Measurements from ENCODE around the gene FRMD4B. TPM values are rescaled to one million over a fixed set of nuclear protein-coding genes. Genes with fewer than 3 reads are reported as not detected.

Gene FRMD4B
- total RNA-seq, 3 donors from 2014 or later, result 26.0 to 29.4 (median 28.6) TPM

DNA sequence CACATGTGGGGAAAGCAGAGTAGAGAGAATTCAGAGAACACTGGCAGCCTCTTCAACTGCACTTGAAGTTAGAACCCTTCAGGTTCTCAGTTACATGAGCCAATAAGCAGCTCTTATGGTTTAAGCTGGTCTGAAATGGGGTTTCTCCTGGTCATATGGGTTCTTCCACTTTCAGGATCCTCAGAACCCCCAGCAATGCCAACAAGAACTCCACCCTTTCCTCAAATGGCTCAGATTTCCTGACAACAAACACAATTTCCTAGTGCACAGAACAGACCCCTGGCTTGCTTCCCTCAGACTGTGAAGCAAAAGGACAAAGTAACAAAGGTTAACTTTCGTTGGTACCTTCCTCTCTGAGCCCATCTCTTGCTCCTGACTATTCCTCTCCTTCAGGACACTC, 23.9 kb upstream of the FRMD4B start:
- intact Hi-C loops (cut with DNase I, micrococcal nuclease), result no loop called here
- Histone ChIP-seq H3K4me3 (no peak overlapping the region), H3K36me3 (ENCODE audit: low read depth) (no peaks in the 10 kb centered on the region), H3K4me1 (ENCODE audit: low read depth) (no peaks in the 10 kb centered on the region), H3K9me3 (no peaks in the 10 kb centered on the region)
- DNase-seq, result no peak
- peak; percentile 21 for ATAC-seq
- TF ChIP-seq, protein P1, sequence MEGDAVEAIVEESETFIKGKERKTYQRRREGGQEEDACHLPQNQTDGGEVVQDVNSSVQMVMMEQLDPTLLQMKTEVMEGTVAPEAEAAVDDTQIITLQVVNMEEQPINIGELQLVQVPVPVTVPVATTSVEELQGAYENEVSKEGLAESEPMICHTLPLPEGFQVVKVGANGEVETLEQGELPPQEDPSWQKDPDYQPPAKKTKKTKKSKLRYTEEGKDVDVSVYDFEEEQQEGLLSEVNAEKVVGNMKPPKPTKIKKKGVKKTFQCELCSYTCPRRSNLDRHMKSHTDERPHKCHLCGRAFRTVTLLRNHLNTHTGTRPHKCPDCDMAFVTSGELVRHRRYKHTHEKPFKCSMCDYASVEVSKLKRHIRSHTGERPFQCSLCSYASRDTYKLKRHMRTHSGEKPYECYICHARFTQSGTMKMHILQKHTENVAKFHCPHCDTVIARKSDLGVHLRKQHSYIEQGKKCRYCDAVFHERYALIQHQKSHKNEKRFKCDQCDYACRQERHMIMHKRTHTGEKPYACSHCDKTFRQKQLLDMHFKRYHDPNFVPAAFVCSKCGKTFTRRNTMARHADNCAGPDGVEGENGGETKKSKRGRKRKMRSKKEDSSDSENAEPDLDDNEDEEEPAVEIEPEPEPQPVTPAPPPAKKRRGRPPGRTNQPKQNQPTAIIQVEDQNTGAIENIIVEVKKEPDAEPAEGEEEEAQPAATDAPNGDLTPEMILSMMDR (IDR thresholded peaks at IDR 0.05), result no peak

DNA sequence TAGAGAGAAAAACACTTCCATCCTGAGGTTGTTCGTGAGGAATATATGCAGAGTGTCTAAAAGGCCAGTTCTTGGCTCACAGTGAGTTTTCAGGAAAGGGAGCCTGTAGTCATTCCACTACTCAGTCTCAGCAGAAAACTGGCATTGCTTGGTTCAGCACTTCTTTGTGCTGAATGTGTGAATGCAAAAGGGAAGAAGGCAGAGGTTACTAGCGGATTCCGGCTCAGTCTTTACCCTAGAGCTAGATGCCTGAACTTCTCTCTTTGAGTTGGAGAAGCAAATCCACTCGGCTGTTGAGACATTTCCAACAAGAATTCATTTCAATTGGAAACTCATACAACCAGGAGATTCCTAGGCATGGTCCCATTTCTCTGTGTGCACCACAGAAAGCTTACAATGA, 23.1 kb upstream of the FRMD4B start:
- Histone ChIP-seq H3K4me1 (ENCODE audit: low read depth) (peaks cover 1% of the 10 kb centered on the region), H3K36me3 (ENCODE audit: low read depth) (no peaks in the 10 kb centered on the region), H3K9me3 (no peaks in the 10 kb centered on the region), H3K4me3 (no peak overlapping the region)
- peak in 1 of 3 donors; percentile 9 for DNase-seq
- intact Hi-C loops (cut with DNase I, micrococcal nuclease), result no loop called here
- ATAC-seq, result peak; percentile 29
- TF ChIP-seq, protein P1 (IDR thresholded peaks at IDR 0.05), result no peak

DNA sequence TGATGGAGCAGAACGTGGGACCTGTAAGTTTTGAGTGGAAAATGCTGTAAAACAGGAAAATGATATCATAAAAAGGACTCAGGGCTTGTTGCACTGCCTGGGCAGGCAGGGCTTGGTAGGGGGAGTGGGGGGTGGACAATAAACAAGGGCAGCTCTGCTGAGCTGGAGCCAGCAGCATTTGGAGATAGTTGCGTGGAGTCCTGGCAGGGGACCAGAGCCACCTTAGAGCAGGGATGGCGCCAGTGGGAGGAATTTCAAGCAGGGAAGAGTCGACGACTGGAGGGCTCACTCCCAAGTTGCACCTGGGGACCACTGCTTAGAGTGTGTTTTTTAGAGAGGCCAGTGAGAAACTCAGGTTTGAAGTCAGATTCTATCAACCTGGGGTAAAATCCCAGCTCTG, 22.7 kb upstream of the FRMD4B start:
- no peak for DNase-seq
- TF ChIP-seq, protein P1 (IDR thresholded peaks at IDR 0.05), result no peak
- intact Hi-C loops (cut with DNase I, micrococcal nuclease), result no loop called here
- ATAC-seq, result no peak
- Histone ChIP-seq H3K9me3 (no peaks in the 10 kb centered on the region), H3K4me1 (ENCODE audit: low read depth) (peaks cover 4% of the 10 kb centered on the region), H3K4me3 (no peak overlapping the region), H3K36me3 (ENCODE audit: low read depth) (no peaks in the 10 kb centered on the region)

DNA sequence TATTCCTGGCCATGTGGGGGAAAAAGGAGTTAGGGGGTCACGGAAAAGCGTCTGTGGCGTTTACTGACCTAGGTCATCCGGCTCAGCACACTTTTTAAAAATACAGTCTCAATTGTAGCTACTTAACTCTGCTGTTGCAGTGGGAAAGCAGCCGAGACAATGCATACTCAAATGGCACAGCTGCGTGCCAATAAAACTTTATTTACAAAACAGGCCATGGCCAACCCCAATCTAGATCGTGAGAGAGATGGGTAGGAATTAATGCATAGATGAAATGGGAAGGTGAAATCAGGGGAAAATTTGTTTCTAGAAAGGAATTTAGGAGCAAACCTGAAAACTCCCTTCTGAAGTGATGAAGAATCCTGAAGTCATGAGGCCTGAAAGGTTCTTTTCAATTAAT, 22.0 kb upstream of the FRMD4B start:
- ATAC-seq, result no peak
- TF ChIP-seq, protein P1 (IDR thresholded peaks at IDR 0.05), result no peak
- Histone ChIP-seq H3K4me1 (ENCODE audit: low read depth) (peaks cover 4% of the 10 kb centered on the region), H3K4me3 (no peak overlapping the region), H3K9me3 (no peaks in the 10 kb centered on the region), H3K36me3 (ENCODE audit: low read depth) (no peaks in the 10 kb centered on the region)
- no peak for DNase-seq
- intact Hi-C loops (cut with DNase I, micrococcal nuclease), result no loop called here

DNA sequence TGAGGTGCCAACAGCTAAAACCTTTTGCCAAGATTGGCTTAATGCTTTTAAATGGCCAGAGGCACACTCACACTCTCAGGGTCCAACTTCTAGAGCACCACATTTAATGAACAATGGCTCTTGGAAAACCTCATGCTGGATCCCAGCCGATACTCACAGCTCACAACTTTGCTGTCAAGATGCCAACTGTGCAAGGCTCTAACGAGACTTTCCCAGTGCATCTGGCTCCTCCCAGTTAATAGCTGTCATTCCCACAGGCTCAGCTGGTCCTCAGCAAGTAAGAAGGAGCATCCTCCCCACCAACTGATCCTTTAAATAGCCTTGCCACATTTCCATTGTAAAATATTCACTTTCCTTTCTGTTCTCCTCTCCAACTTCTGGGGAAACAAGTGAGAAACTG, 20.3 kb upstream of the FRMD4B start:
- intact Hi-C loops (cut with DNase I, micrococcal nuclease), result no loop called here
- ATAC-seq, result no peak
- no peaks in the 10 kb centered on the region for H3K36me3 ChIP-seq (ENCODE audit: low read depth)
- H3K4me1 ChIP-seq (ENCODE audit: low read depth), result peaks cover 4% of the 10 kb centered on the region
- H3K4me3 ChIP-seq, result no peak overlapping the region
- peak in 1 of 3 donors; percentile 12 for DNase-seq
- TF ChIP-seq, protein P1 (IDR thresholded peaks at IDR 0.05), result no peak
- no peaks in the 10 kb centered on the region for H3K9me3 ChIP-seq

DNA sequence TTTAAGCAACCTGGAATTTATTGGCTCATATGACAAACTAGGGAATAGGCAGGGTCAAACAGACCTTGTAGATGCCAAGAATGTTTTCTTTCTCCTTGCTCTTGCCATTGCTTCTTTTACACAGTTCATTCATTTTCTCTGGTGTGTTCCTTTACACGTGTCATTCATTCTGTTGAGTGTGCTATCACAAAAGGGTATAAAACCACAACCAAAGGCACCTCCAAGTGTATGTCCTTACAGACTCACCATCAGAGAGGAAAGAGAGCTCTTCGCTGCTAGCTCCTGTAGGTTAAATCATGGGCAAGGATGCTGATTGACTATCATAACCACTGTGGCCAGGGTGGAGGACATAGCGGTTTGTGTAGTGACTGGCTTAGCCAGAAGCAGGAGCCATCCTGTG, 19.2 kb upstream of the FRMD4B start:
- intact Hi-C loops (cut with DNase I, micrococcal nuclease), result no loop called here
- Histone ChIP-seq H3K4me3 (no peak overlapping the region), H3K4me1 (ENCODE audit: low read depth) (peaks cover 4% of the 10 kb centered on the region), H3K36me3 (ENCODE audit: low read depth) (no peaks in the 10 kb centered on the region), H3K9me3 (no peaks in the 10 kb centered on the region)
- TF ChIP-seq, protein P1 (IDR thresholded peaks at IDR 0.05), result no peak
- ATAC-seq (no peak), DNase-seq (no peak)

Measured in mucosa of descending colon (tissue), 3 donors.